ENCODE data around the gene LSM2.
"Not testable (repeated sequence)": the region's sequence is repeated elsewhere in the genome, so short reads cannot be mapped to it uniquely, and the experiment has no call there.

LSM2 gene

GRCh38 chr6:31814677-31815024 lies 7.9 kb upstream of the LSM2 start:
- DNase-seq (ENCODE audit: low read depth), result peak; percentile 97
- TF ChIP-seq, protein P1, sequence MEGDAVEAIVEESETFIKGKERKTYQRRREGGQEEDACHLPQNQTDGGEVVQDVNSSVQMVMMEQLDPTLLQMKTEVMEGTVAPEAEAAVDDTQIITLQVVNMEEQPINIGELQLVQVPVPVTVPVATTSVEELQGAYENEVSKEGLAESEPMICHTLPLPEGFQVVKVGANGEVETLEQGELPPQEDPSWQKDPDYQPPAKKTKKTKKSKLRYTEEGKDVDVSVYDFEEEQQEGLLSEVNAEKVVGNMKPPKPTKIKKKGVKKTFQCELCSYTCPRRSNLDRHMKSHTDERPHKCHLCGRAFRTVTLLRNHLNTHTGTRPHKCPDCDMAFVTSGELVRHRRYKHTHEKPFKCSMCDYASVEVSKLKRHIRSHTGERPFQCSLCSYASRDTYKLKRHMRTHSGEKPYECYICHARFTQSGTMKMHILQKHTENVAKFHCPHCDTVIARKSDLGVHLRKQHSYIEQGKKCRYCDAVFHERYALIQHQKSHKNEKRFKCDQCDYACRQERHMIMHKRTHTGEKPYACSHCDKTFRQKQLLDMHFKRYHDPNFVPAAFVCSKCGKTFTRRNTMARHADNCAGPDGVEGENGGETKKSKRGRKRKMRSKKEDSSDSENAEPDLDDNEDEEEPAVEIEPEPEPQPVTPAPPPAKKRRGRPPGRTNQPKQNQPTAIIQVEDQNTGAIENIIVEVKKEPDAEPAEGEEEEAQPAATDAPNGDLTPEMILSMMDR (conservative IDR thresholded peaks at IDR 0.05; ENCODE audit: low read depth, low read length), result no peak
- peak overlapping the region; percentile 79 for H3K4me3 ChIP-seq (ENCODE audit: low read depth, low read length)

- TF ChIP-seq, protein P1 (conservative IDR thresholded peaks at IDR 0.05; ENCODE audit: low read depth, low read length), result no peak
- H3K4me3 ChIP-seq (ENCODE audit: low read depth, low read length), result no peak overlapping the region
- no peak for DNase-seq (ENCODE audit: low read depth)
These were observed 6.7 kb upstream of the LSM2 start for GRCh38 chr6:31813465-31813849.

DNA sequence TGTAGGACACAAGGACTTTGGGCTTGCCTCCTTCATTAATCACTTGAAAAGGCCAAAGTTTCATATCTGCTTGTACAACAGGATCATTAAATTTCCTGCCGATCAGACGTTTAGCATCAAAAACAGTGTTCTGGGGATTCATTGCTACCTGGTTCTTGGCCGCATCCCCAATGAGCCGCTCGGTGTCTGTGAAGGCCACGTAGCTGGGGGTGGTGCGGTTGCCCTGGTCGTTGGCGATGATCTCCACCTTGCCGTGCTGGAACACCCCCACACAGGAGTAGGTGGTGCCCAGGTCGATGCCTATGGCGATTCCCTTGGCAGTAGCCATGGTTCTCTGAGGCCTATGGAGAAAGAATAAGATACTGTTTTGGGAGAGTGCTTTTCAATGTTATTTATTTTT lies 4.9 kb upstream of the LSM2 start:
- H3K4me3 ChIP-seq (ENCODE audit: low read depth, low read length), result no peak overlapping the region
- no peak for DNase-seq (ENCODE audit: low read depth)
- TF ChIP-seq, protein P1 (conservative IDR thresholded peaks at IDR 0.05; ENCODE audit: low read depth, low read length), result no peak

DNA sequence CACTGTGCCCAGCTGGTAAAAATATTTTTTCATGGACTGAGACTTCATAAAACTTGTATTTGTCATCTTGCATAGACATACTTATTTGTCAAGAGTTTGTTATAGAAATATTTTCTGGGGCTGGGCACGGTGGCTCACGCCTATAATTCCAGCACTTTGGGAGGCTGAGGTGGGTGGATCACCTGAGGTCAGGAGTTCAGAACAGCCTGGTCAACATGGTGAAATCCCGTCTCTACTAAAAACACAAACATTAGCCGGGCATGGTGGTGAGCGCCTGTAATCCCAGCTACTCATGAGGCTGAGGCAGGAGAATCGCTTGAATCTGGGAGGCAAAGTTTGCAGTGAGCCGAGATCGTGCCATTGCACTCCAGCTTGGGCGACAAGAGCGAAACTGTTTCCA lies 1.8 kb upstream of the LSM2 start:
- not testable (repeated sequence) for DNase-seq (ENCODE audit: low read depth); H3K4me3 ChIP-seq (ENCODE audit: low read depth, low read length)

GRCh38 chr6:31805939-31806469 lies 762 bp downstream of the LSM2 start:
- no peak for DNase-seq (ENCODE audit: low read depth)
- H3K4me3 ChIP-seq (ENCODE audit: low read depth, low read length), result peak overlapping the region; percentile 85
- TF ChIP-seq, protein P1 (conservative IDR thresholded peaks at IDR 0.05; ENCODE audit: low read depth, low read length), result no peak

DNA sequence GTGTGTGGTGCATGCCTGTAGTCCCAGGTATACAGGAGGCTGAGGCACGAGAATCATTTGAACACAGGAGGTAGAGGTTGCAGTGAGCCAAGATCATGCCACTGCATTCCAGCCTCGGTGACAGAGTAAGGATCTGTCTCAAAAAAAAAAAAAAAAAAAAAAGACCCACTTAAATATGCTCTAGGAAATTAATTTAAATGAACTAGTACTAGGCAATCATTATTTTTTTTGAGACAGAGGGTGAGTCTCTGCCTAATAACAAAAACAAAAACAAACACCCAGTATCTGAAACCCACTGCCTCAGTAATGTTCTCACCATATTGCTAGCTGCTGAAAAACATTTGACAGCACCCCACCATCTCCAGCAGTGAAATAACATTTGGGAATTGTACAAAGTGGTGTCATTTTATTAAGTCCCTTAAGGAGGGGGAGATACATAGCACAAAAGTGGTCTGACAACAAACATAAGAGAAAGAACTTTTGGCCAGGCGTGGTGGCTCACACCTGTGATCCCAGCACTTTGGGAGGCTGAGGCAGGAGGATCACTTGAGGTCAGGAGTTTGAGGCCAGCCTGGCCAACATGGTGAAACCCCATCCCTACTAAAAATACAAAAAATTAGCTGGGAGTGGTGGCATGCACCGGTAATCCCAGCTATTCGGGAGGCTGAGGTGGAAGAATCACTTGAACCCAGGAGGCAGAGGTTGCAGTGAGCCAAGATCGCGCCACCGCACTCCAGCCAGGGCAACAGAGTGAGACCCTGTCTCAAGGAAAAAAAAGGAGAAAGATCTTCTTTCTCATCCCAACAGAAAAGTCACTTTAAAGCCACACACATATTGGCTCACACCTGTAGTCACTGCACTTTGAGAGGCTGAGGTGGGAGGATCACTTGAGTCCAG lies 5.5 kb downstream of the LSM2 start:
- not testable (repeated sequence) for DNase-seq (ENCODE audit: low read depth); H3K4me3 ChIP-seq (ENCODE audit: low read depth, low read length)

DNA sequence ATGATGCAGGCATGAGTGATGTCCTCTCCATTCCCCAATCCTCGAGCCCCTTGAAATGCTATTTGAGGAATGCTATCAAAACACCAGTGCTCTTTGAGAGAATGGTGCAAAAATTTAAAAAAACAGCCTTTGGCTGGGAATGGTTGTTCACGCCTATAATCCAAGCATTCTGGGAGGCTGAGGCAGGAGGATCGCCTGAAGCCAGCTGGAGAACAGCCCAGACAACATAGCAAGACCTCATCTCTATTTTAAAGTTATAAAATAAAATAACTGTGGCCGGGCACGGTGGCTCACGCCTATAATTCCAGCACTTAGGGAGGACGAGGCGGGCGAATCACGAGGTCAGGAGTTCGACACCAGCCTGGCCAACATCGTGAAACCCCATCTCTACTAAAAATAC lies 7.0 kb downstream of the LSM2 start:
- DNase-seq (ENCODE audit: low read depth), result no peak
- H3K4me3 ChIP-seq (ENCODE audit: low read depth, low read length), result no peak overlapping the region
- TF ChIP-seq, protein P1 (conservative IDR thresholded peaks at IDR 0.05; ENCODE audit: low read depth, low read length), result no peak

DNA sequence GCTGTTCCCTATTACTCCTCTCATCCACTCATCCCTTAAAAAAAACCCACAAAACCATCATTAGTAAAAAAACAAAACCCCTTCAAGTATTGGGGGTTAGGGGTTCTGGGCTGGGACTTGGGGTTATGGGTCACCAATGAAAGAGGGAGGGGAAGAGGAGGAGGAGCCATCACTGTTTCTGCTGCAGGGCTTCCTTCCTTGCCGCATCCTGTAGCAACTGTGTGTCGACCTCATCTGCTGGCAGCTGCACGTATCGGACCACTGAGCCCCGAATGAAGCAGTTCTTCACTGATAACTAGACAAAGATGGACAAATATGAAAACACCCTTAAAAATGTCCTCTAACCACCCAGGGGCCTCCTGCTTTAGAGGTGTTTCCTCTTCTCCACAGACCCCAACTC lies 9.2 kb downstream of the LSM2 start:
- DNase-seq (ENCODE audit: low read depth), result no peak
- TF ChIP-seq, protein P1 (conservative IDR thresholded peaks at IDR 0.05; ENCODE audit: low read depth, low read length), result no peak
- no peak overlapping the region for H3K4me3 ChIP-seq (ENCODE audit: low read depth, low read length)
